Tracheal epithelial cell (primary cell): ENCODE results near the gene SERINC4. TPM values are rescaled to one million over a fixed set of nuclear protein-coding genes. Genes with fewer than 3 reads are reported as not detected.

Source experiments
- total RNA-seq: library from RNA; depleted of rRNA; stranded (reverse); fragments of >200 nt; gene quantifications from 2 replicates; pipeline ENCODE4 v1.2.1, GENCODE V29; 2014

The SERINC4 gene
- not detected in 2 replicates for total RNA-seq

GRCh38 chr15:43799945-43800285 lies at the start of gene SERINC4:
SERINC4 (minus strand) TSS chr15:43800220; CDS start chr15:43799986, 234 bp downstream.

GRCh38 chr15:43826508-43827341 lies 26.7 kb upstream of the SERINC4 start, which contains the start of gene WDR76:
WDR76 (plus strand) TSS chr15:43827002; CDS start chr15:43827033, 31 bp downstream.

GRCh38 chr15:43824302-43825246 lies 24.6 kb upstream of the SERINC4 start, which contains the start of gene MFAP1:
MFAP1 (minus strand) TSS chr15:43824690; CDS start chr15:43824569, 121 bp downstream.

GRCh38 chr15:43800286-43801141 lies 494 bp upstream of the SERINC4 start, which contains the start of gene HYPK:
HYPK (plus strand) TSS chr15:43800599; CDS start chr15:43800623, 24 bp downstream.

GRCh38 chr15:43791993-43792760 lies 7.8 kb downstream of the SERINC4 start, which contains the start of gene SERF2:
SERF2 (plus strand) TSS chr15:43792320; CDS start chr15:43792377, 57 bp downstream.

GRCh38 chr15:43776718-43777266 lies 23.2 kb downstream of the SERINC4 start, which contains the start of gene ELL3:
ELL3 (minus strand) TSS chr15:43776966; CDS start chr15:43776901, 65 bp downstream.

GRCh38 chr15:43746245-43746902 lies 53.6 kb downstream of the SERINC4 start, which contains the start of gene PDIA3:
PDIA3 (plus strand) TSS chr15:43746438; CDS start chr15:43746540, 102 bp downstream.

Other genes starting within 250 kb of the SERINC4 start
- 29.4 and 67.8 TPM in 2 replicates for gene PPIP5K1, start 210.0 kb downstream of the SERINC4 start, total RNA-seq
- 10.4 and 11.8 TPM in 2 replicates for gene CKMT1B, start 206.2 kb downstream of the SERINC4 start, total RNA-seq
- 0.43 and 0.72 TPM in 2 replicates for gene STRC, start 181.4 kb downstream of the SERINC4 start, total RNA-seq
- 0.85 and 3.6 TPM in 2 replicates for gene CATSPER2, start 151.4 kb downstream of the SERINC4 start, total RNA-seq
- 17.3 and 47.0 TPM in 2 replicates for gene CKMT1A, start 106.4 kb downstream of the SERINC4 start, total RNA-seq
- gene PDIA3, start 53.8 kb downstream of the SERINC4 start, total RNA-seq, result 117 and 120 TPM in 2 replicates
- gene ELL3, start 23.3 kb downstream of the SERINC4 start, total RNA-seq, result 23.6 and 27.3 TPM in 2 replicates
- gene SERF2, start 7.9 kb downstream of the SERINC4 start, total RNA-seq, result 341 and 741 TPM in 2 replicates
- 1.7 and 2.4 TPM in 2 replicates for gene HYPK, start 379 bp upstream of the SERINC4 start, total RNA-seq
- 16.4 and 23.9 TPM in 2 replicates for gene MFAP1, start 24.5 kb upstream of the SERINC4 start, total RNA-seq
- gene WDR76, start 26.8 kb upstream of the SERINC4 start, total RNA-seq, result 3.6 and 7.5 TPM in 2 replicates